ENCODE measurements around the gene PEX1.
"Not testable (repeated sequence)": the region's sequence is repeated elsewhere in the genome, so short reads cannot be mapped to it uniquely, and the experiment has no call there.

Gene PEX1

DNA sequence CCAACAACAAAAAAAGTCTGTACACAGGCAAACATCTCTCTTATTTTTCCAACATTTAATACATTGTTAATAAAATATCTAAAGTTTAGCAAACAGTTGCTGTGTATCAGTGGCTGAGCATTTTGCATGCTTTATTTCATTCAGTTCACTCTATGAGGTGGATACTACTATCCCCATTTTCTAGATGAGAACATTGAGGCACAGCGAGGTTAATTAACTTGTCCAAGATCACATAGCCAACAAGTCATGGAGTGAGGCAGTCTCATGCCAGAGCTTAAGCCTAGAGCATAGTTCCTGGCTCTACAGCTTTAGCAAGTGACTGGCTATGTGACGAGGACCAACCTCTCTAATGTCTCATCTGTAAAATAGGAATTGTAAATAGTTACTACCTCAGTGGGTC lies 76.7 kb downstream of the PEX1 start:
- Histone ChIP-seq H3K27ac (no peak overlapping the region), H3K4me3 (ENCODE audit: low read depth in 1 of 2, low read length in 1 of 2) (no peak overlapping the region), H3K4me1 (ENCODE audit: control insufficient read depth in 1 of 2, insufficient read depth in 1 of 2, low read depth in 1 of 2, low read length in 1 of 2) (peaks cover 9 to 14% of the 10 kb centered on the region in 2 experiments), H3K9me3 (no peaks in the 10 kb centered on the region), H3K27me3 (no peaks in the 10 kb centered on the region), H3K36me3 (peaks cover 66% of the 10 kb centered on the region)
- TF ChIP-seq, protein P1, sequence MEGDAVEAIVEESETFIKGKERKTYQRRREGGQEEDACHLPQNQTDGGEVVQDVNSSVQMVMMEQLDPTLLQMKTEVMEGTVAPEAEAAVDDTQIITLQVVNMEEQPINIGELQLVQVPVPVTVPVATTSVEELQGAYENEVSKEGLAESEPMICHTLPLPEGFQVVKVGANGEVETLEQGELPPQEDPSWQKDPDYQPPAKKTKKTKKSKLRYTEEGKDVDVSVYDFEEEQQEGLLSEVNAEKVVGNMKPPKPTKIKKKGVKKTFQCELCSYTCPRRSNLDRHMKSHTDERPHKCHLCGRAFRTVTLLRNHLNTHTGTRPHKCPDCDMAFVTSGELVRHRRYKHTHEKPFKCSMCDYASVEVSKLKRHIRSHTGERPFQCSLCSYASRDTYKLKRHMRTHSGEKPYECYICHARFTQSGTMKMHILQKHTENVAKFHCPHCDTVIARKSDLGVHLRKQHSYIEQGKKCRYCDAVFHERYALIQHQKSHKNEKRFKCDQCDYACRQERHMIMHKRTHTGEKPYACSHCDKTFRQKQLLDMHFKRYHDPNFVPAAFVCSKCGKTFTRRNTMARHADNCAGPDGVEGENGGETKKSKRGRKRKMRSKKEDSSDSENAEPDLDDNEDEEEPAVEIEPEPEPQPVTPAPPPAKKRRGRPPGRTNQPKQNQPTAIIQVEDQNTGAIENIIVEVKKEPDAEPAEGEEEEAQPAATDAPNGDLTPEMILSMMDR (IDR thresholded peaks at IDR 0.05): no peak

DNA sequence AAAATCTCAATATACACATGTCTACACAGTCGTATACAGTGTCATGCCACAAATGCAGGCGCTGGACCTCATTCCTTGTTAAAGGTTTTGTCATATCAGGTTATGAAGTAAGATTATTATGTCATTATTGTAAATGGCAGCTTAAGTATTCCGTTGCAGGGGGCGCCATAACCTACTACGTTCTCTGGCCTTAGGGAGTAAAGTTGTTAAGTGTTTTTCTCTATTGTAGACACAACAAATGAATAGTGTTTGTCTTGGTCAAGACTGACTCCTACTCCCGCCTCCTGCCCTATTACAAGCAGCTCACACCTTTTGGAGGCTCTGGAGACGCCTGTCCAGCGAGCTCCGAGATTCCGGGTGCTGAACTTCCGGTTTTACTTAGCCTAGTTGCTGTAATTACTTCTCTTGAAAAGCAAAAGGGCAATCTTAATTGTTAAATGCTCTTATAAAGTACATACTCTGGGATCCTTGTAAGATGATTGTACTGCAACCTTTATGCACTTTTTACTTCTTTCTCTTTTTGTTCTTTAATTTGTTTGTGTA lies 80.0 kb downstream of the PEX1 start:
- H3K27ac ChIP-seq: peak overlapping the region; percentile 85
- TF ChIP-seq, protein P1 (IDR thresholded peaks at IDR 0.05): no peak

DNA sequence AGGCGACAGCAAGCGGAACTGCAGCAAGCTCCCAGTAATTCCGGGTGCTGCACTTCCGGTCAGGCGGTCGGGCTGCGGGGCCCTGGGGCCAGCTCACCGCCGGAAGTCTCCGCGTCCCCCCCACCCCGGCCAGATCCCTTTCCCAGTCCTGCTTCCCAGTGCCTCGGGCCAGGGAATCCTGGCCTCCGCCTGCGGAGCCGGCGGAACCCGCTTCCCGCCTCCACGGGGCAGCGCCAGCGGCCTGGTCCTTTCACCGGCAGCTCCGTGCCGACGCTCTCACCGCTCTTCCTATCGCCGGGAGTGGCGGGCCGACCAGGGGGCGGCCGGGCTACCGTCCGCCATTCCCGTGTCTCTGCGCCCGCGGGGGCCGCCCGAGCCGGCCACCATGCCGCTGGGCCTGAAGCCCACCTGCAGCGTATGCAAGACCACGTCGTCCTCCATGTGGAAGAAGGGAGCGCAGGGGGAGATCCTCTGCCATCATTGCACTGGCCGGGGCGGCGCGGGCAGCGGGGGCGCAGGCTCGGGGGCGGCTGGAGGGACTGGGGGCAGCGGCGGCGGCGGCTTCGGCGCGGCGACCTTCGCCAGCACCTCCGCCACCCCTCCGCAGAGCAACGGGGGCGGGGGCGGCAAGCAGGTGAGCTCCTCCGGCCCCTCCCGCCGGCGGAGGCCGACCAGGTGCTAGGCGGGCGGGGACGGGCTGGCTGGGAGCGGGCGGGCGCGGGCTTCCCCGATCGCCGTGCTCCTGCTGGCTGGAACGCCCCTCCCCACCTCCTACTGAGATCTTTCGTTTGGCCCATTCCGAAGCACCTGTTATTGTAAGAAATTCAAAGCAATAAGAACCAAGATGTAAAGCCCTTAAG lies 80.7 kb downstream of the PEX1 start, which contains the start of gene GATAD1:
Gene GATAD1 (plus strand): TSS at position 138 of the 860 bp plus-strand sequence. CDS start 248 bp downstream, at position 386.
- TF ChIP-seq, protein P1 (IDR thresholded peaks at IDR 0.05): peak; percentile 97
- Histone ChIP-seq H3K27me3 (no peaks in the 10 kb centered on the region), H3K4me3 (ENCODE audit: low read depth in 1 of 2, low read length in 1 of 2) (peak within 1 kb of the TSS; percentile 91 to 95), H3K36me3 (peaks cover 26% of the 10 kb centered on the region), H3K4me1 (ENCODE audit: control insufficient read depth in 1 of 2, insufficient read depth in 1 of 2, low read depth in 1 of 2, low read length in 1 of 2) (peaks cover 9 to 14% of the 10 kb centered on the region in 2 experiments), H3K27ac (peak within 1 kb of the TSS; percentile 85), H3K9me3 (no peaks in the 10 kb centered on the region)

More for the DNA sequence above, 80.0 kb downstream of the PEX1 start:
- Histone ChIP-seq H3K9me3 (no peaks in the 10 kb centered on the region), H3K36me3 (peaks cover 33% of the 10 kb centered on the region), H3K27me3 (no peaks in the 10 kb centered on the region), H3K4me3 (ENCODE audit: low read depth in 1 of 2, low read length in 1 of 2) (peak overlapping the region; percentile 91 to 95), H3K4me1 (ENCODE audit: control insufficient read depth in 1 of 2, insufficient read depth in 1 of 2, low read depth in 1 of 2, low read length in 1 of 2) (peaks cover 9 to 14% of the 10 kb centered on the region in 2 experiments)

DNA sequence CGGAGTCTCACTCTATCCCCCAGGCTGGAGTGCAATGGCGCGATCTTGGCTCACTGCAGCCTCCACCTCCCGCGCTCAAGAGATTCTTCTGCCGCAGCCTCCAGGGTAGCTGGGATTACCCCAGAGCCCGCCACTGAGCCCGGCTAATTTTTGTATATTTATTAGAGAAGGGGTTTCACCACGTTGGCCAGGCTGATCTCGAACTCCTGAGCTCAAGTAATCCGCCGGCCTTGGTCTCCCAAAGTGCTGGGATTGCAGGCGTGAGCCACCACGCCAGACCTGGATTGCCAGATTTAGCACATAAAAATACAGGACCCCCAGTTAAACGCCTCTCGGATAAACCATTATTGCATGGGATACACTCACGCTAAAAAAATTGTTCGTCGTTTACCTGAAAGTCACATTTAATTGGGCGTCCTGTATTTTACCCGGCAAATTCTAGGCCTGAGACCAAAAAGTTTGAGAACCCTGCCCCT lies 81.4 kb downstream of the PEX1 start:
- Histone ChIP-seq H3K36me3 (peaks cover 19% of the 10 kb centered on the region), H3K9me3 (no peaks in the 10 kb centered on the region), H3K27me3 (no peaks in the 10 kb centered on the region), H3K4me3 (ENCODE audit: low read depth in 1 of 2, low read length in 1 of 2) (peak overlapping the region; percentile 91 to 95), H3K4me1 (ENCODE audit: control insufficient read depth in 1 of 2, insufficient read depth in 1 of 2, low read depth in 1 of 2, low read length in 1 of 2) (peaks cover 9 to 14% of the 10 kb centered on the region in 2 experiments), H3K27ac (peak overlapping the region; percentile 85)
- TF ChIP-seq, protein P1 (IDR thresholded peaks at IDR 0.05): no peak

DNA sequence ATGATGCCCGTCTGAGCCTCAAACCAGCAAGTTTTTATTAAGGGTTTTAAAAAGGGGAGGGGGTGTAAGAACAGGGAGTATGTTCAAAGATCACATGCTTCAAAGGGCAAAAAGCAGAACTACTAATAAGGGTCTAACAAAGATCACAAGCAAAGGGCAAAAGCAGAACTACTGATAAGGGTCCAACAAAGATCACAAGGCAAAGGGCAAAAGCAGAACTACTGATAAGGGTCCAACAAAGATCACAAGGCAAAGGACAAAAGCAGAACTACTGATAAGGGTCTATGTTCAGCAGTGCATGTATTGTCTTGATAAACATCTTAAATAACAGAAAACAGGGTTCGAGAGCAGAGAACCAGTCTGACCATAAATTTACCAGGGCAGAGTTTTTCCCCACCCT lies 85.6 kb downstream of the PEX1 start:
- H3K27me3 ChIP-seq; H3K9me3 ChIP-seq; H3K4me3 ChIP-seq (ENCODE audit: low read depth in 1 of 2, low read length in 1 of 2); H3K27ac ChIP-seq; H3K4me1 ChIP-seq (ENCODE audit: control insufficient read depth in 1 of 2, insufficient read depth in 1 of 2, low read depth in 1 of 2, low read length in 1 of 2); H3K36me3 ChIP-seq: not testable (repeated sequence)

All from neutrophil (primary cell).